ENCODE results near the gene KRT76. TPM values are rescaled to one million over a fixed set of nuclear protein-coding genes. Genes with fewer than 3 reads are reported as not detected.
"Not testable (repeated sequence)": the region's sequence is repeated elsewhere in the genome, so short reads cannot be mapped to it uniquely, and the experiment has no call there.

KRT76 gene
- total and polyA plus RNA-seq, 2 donors from 2014 or later: not detected

GRCh38 chr12:52763036-52763659, 14.0 kb downstream of the KRT76 start:
- H3K4me3 ChIP-seq (ENCODE audit: low read length in 3 of 3): no peak overlapping the region

GRCh38 chr12:52761802-52762201, 15.3 kb downstream of the KRT76 start:
- FAIRE-seq (no peak), DNase-seq (no peak)
- no peak for TF ChIP-seq CTCF (IDR thresholded peaks at IDR 0.05; ENCODE audit: borderline replicate concordance, extremely low read depth, insufficient read depth)
- H3K9me3 ChIP-seq (ENCODE audit: control insufficient read depth in 2 of 3, insufficient read depth in 1 of 3, low read length in 3 of 3): peaks cover 0 to 2% (median 0%) of the 10 kb centered on the region in 3 donors
- H3K27me3 ChIP-seq (ENCODE audit: control insufficient read depth, insufficient read depth, low read length): no peaks in the 10 kb centered on the region
- no peak overlapping the region for H3K4me3 ChIP-seq (ENCODE audit: low read length in 3 of 3)
- H3K27ac ChIP-seq (ENCODE audit: low read depth in 2 of 2, low read length in 2 of 2): no peak overlapping the region
- intact Hi-C loops (cut with DNase I): no loop called here
- no peak overlapping the region for H3K9ac ChIP-seq (ENCODE audit: low read length in 3 of 3)
- H3K4me1 ChIP-seq (ENCODE audit: control insufficient read depth in 2 of 3, insufficient read depth in 2 of 3, low read depth in 1 of 3, low read length in 3 of 3): no peaks in the 10 kb centered on the region
- no peaks in the 10 kb centered on the region for H3K36me3 ChIP-seq (ENCODE audit: control insufficient read depth in 2 of 3, insufficient read depth in 3 of 3, low read length in 3 of 3)

More at GRCh38 chr12:52763036-52763659, 14.0 kb downstream of the KRT76 start:
- no peak for DNase-seq
- H3K4me1 ChIP-seq (ENCODE audit: control insufficient read depth in 2 of 3, insufficient read depth in 2 of 3, low read depth in 1 of 3, low read length in 3 of 3): no peaks in the 10 kb centered on the region
- H3K27me3 ChIP-seq (ENCODE audit: control insufficient read depth, insufficient read depth, low read length): no peaks in the 10 kb centered on the region
- TF ChIP-seq CTCF (IDR thresholded peaks at IDR 0.05; ENCODE audit: borderline replicate concordance, extremely low read depth, insufficient read depth): no peak
- no peaks in the 10 kb centered on the region for H3K36me3 ChIP-seq (ENCODE audit: control insufficient read depth in 2 of 3, insufficient read depth in 3 of 3, low read length in 3 of 3)
- H3K9me3 ChIP-seq (ENCODE audit: control insufficient read depth in 2 of 3, insufficient read depth in 1 of 3, low read length in 3 of 3): peaks cover 0 to 2% (median 0%) of the 10 kb centered on the region in 3 donors
- intact Hi-C loops (cut with DNase I): no loop called here
- no peak overlapping the region for H3K9ac ChIP-seq (ENCODE audit: low read length in 3 of 3)
- no peak for FAIRE-seq
- H3K27ac ChIP-seq (ENCODE audit: low read depth in 2 of 2, low read length in 2 of 2): no peak overlapping the region

- DNase-seq; H3K27me3 ChIP-seq (ENCODE audit: control insufficient read depth, insufficient read depth, low read length); H3K36me3 ChIP-seq (ENCODE audit: control insufficient read depth in 2 of 3, insufficient read depth in 3 of 3, low read length in 3 of 3); H3K4me3 ChIP-seq (ENCODE audit: low read length in 3 of 3); intact Hi-C loops (cut with DNase I); H3K9ac ChIP-seq (ENCODE audit: low read length in 3 of 3); H3K9me3 ChIP-seq (ENCODE audit: control insufficient read depth in 2 of 3, insufficient read depth in 1 of 3, low read length in 3 of 3); H3K4me1 ChIP-seq (ENCODE audit: control insufficient read depth in 2 of 3, insufficient read depth in 2 of 3, low read depth in 1 of 3, low read length in 3 of 3); FAIRE-seq; H3K27ac ChIP-seq (ENCODE audit: low read depth in 2 of 2, low read length in 2 of 2): not testable (repeated sequence)
These were observed 15.9 kb downstream of the KRT76 start for GRCh38 chr12:52761218-52761617.

- DNase-seq: no peak
- FAIRE-seq: no peak
- H3K36me3 ChIP-seq (ENCODE audit: control insufficient read depth in 2 of 3, insufficient read depth in 3 of 3, low read length in 3 of 3): no peaks in the 10 kb centered on the region
- H3K9ac ChIP-seq (ENCODE audit: low read length in 3 of 3): no peak overlapping the region
- H3K27me3 ChIP-seq (ENCODE audit: control insufficient read depth, insufficient read depth, low read length): no peaks in the 10 kb centered on the region
- no peak overlapping the region for H3K27ac ChIP-seq (ENCODE audit: low read depth in 2 of 2, low read length in 2 of 2)
- H3K4me1 ChIP-seq (ENCODE audit: control insufficient read depth in 2 of 3, insufficient read depth in 2 of 3, low read depth in 1 of 3, low read length in 3 of 3): no peaks in the 10 kb centered on the region
- intact Hi-C loops (cut with DNase I): no loop called here
- no peak overlapping the region for H3K4me3 ChIP-seq (ENCODE audit: low read length in 3 of 3)
- TF ChIP-seq CTCF (IDR thresholded peaks at IDR 0.05; ENCODE audit: borderline replicate concordance, extremely low read depth, insufficient read depth): no peak
- peaks cover 0 to 2% (median 0%) of the 10 kb centered on the region in 3 donors for H3K9me3 ChIP-seq (ENCODE audit: control insufficient read depth in 2 of 3, insufficient read depth in 1 of 3, low read length in 3 of 3)
These were observed 16.5 kb downstream of the KRT76 start for GRCh38 chr12:52760623-52761022.

Data from kidney (tissue), 14 donors.